ENCODE results near the gene ARHGAP12.

ARHGAP12 gene

GRCh38 chr10:31822616-31823318, 105.9 kb downstream of the ARHGAP12 start:
- DNase-seq (ENCODE audit: low read depth in 2 of 2), result no peak

- DNase-seq (ENCODE audit: low read depth in 2 of 2), result no peak
Measured at GRCh38 chr10:31822150-31822549, 106.5 kb downstream of the ARHGAP12 start.

GRCh38 chr10:31820778-31821369, 107.8 kb downstream of the ARHGAP12 start:
- no peak for DNase-seq (ENCODE audit: low read depth in 2 of 2)

GRCh38 chr10:31820096-31820495, 108.5 kb downstream of the ARHGAP12 start:
- DNase-seq (ENCODE audit: low read depth in 2 of 2), result no peak

- DNase-seq (ENCODE audit: low read depth in 2 of 2), result no peak
Measured at GRCh38 chr10:31819391-31819820, 109.2 kb downstream of the ARHGAP12 start.

GRCh38 chr10:31816318-31816717, 112.3 kb downstream of the ARHGAP12 start:
- no peak for DNase-seq (ENCODE audit: low read depth in 2 of 2)

GRCh38 chr10:31808258-31809218, 120.1 kb downstream of the ARHGAP12 start:
- DNase-seq (ENCODE audit: low read depth in 2 of 2), result no peak

- DNase-seq (ENCODE audit: low read depth in 2 of 2), result no peak
Measured at GRCh38 chr10:31804352-31804810, 124.2 kb downstream of the ARHGAP12 start.

GRCh38 chr10:31803606-31804351, 124.9 kb downstream of the ARHGAP12 start:
- DNase-seq (ENCODE audit: low read depth in 2 of 2), result no peak

GRCh38 chr10:31799181-31799580, 129.4 kb downstream of the ARHGAP12 start:
- DNase-seq (ENCODE audit: low read depth in 2 of 2), result no peak

GRCh38 chr10:31792745-31793144, 135.9 kb downstream of the ARHGAP12 start:
- DNase-seq (ENCODE audit: low read depth in 2 of 2), result no peak

- DNase-seq (ENCODE audit: low read depth in 2 of 2), result no peak
Measured at GRCh38 chr10:31789555-31789954, 139.1 kb downstream of the ARHGAP12 start.

- no peak for DNase-seq (ENCODE audit: low read depth in 2 of 2)
Measured at GRCh38 chr10:31782701-31783100, 145.9 kb downstream of the ARHGAP12 start.

- no peak for DNase-seq (ENCODE audit: low read depth in 2 of 2)
Measured at GRCh38 chr10:31780717-31781116, 147.9 kb downstream of the ARHGAP12 start.

- DNase-seq (ENCODE audit: low read depth in 2 of 2), result no peak
Measured at GRCh38 chr10:31778627-31779026, 150.0 kb downstream of the ARHGAP12 start.

GRCh38 chr10:31776159-31776558, 152.5 kb downstream of the ARHGAP12 start:
- no peak for DNase-seq (ENCODE audit: low read depth in 2 of 2)

- no peak for DNase-seq (ENCODE audit: low read depth in 2 of 2)
Measured at GRCh38 chr10:31774928-31775650, 153.5 kb downstream of the ARHGAP12 start.

GRCh38 chr10:31774299-31774900, 154.2 kb downstream of the ARHGAP12 start:
- no peak for DNase-seq (ENCODE audit: low read depth in 2 of 2)

- DNase-seq (ENCODE audit: low read depth in 2 of 2), result no peak
Measured at GRCh38 chr10:31773749-31774298, 154.8 kb downstream of the ARHGAP12 start.

GRCh38 chr10:31771331-31771831, 157.2 kb downstream of the ARHGAP12 start:
- DNase-seq (ENCODE audit: low read depth in 2 of 2), result no peak

Data from activated CD4-positive, alpha-beta T cell treated with anti-CD3 and anti-CD28 coated beads for 24 hours (primary cell).